Vagina (tissue), 2 donors: ENCODE results near the gene HSPA1B.
A peak's percentile ranks its signal among the peaks of the same experiment; 100 is the strongest.
"Not testable (repeated sequence)": the region's sequence is repeated elsewhere in the genome, so short reads cannot be mapped to it uniquely, and the experiment has no call there.

ENCODE experiments used
- CTCF ChIP-seq, 3 experiments: fragments of 450-650 bp in 2 of 3; fragments of 200-600 bp in 1 of 3; sonication (generic) in 1 of 3; IDR thresholded peaks; one replicate each; pipeline ENCODE4 v1.5.1; 2017 to 2019; ENCODE audit warnings: antibody characterized with exemption in 3 of 3, mild to moderate bottlenecking in 2 of 3, moderate library complexity in 2 of 3
- POLR2A ChIP-seq, 2 donors: fragments of 450-650 bp; IDR thresholded peaks; one replicate each; pipeline ENCODE4 v1.6.1; 2017; ENCODE audit warnings: antibody characterized with exemption in 2 of 2, mild to moderate bottlenecking in 2 of 2, moderate library complexity in 2 of 2
- POLR2AphosphoS5 ChIP-seq, 2 donors: sonication (generic); formaldehyde crosslinking; IDR thresholded peaks; one replicate each; pipeline ENCODE4 v1.9.0; 2017; ENCODE audit warnings: antibody characterized with exemption in 2 of 2, mild to moderate bottlenecking in 2 of 2, low read depth in 1 of 2; ENCODE audit not compliant: insufficient read depth in 1 of 2

DNA sequence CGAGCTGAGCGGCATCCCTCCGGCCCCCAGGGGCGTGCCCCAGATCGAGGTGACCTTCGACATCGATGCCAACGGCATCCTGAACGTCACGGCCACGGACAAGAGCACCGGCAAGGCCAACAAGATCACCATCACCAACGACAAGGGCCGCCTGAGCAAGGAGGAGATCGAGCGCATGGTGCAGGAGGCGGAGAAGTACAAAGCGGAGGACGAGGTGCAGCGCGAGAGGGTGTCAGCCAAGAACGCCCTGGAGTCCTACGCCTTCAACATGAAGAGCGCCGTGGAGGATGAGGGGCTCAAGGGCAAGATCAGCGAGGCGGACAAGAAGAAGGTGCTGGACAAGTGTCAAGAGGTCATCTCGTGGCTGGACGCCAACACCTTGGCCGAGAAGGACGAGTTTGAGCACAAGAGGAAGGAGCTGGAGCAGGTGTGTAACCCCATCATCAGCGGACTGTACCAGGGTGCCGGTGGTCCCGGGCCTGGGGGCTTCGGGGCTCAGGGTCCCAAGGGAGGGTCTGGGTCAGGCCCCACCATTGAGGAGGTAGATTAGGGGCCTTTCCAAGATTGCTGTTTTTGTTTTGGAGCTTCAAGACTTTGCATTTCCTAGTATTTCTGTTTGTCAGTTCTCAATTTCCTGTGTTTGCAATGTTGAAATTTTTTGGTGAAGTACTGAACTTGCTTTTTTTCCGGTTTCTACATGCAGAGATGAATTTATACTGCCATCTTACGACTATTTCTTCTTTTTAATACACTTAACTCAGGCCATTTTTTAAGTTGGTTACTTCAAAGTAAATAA, 10.2 kb upstream of the HSPA1B start:
- not testable (repeated sequence) for TF ChIP-seq CTCF, POLR2A (IDR thresholded peaks at IDR 0.05)
- peak; percentile 72 to 94 for TF ChIP-seq POLR2AphosphoS5 (IDR thresholded peaks at IDR 0.05; ENCODE audit: insufficient read depth in 1 of 2, low read depth in 1 of 2)
